GM21526 (cell line): ENCODE results near the gene LTB4R.

ENCODE experiments used
- ATAC-seq: cut with Tn5 transposase; IDR thresholded peaks from one replicate; pipeline ENCODE4 v1.9.1; 2021; ENCODE audit warnings: moderate library complexity; ENCODE audit not compliant: unreplicated experiment, low FRiP score

The LTB4R gene

DNA sequence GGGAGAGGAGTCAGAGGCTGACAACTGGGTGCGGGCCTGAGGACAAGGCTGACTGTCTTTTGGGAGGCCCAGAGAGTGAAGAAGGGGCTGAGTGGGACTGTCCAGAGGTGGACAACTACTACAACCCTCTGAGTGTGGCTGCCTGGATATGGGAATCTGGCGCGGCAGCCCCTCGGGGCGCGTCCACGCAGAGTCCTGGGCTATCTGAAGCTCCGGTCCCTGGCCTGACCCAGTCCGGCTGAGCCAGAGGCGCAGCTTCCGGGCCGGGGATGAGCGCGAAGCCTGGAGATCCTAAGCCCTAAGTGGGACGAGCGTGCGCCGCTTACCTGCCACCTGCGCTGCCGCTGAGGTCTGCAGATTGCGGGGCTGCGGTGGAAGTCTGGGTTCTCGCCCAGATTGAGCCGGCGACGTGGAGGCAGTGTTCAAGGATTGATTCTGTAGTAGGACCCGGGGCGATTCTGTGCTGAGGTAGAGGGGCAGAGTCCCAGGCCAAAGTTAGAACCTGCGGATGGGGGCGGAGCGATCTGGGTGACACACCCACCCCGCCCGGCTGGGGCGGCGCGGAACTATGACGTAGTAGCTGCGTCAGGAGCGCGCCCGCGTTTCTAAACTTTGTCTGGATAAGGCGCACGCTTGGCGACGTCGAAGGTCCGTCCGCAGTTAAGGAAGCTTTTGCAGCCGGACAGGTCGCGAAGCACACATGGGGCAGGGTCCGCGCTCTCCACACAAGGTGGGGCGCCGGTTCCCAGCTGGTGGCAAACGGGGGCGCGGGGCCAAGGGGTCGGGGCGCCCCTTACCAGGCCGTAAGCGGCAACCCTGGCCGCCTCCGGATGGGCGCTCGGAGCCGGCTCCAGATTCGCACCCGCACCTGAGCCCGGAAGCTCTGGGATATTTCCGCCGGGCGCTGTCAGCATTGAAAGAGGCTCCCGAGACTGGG lies 11.8 kb upstream of the LTB4R start, which contains the start of the genes DHRS1 and NOP9:
Gene DHRS1, minus strand, starts transcription at position 526 of the 937 bp plus-strand sequence. CDS start 674 bp downstream, outside the sequence.
Gene NOP9, plus strand, starts transcription at position 596 of the 937 bp plus-strand sequence. Its CDS starts 105 bp downstream, at position 701.
- ATAC-seq, result peak; percentile 59

GRCh38 chr14:24300326-24300980 lies 10.8 kb upstream of the LTB4R start:
- ATAC-seq, result no peak

DNA sequence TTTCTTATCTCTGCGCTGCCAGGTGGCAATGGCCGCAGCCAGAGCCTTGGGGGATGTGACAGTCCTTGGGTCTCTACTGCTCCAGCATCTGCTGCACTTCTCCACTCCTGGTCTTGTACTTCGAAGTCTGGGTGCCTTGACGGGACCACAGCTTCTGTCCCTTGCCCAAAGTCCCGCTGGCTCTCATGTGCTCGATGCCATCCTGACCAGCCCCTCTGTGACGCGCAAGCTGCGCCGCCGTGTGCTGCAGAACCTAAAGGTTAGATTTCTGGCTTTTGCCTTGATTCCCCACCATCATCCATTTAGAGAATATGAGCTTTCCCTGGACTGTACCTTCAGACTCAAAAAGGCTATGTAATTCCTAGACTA lies 7.3 kb upstream of the LTB4R start:
- no peak for ATAC-seq

GRCh38 chr14:24307156-24307574 lies 4.1 kb upstream of the LTB4R start:
- ATAC-seq, result no peak

GRCh38 chr14:24307575-24308341 lies 3.5 kb upstream of the LTB4R start, which contains the start of gene CIDEB:
Gene CIDEB (minus strand): TSS chr14:24307977. CDS start chr14:24307858, 119 bp downstream.
- ATAC-seq, result no peak

DNA sequence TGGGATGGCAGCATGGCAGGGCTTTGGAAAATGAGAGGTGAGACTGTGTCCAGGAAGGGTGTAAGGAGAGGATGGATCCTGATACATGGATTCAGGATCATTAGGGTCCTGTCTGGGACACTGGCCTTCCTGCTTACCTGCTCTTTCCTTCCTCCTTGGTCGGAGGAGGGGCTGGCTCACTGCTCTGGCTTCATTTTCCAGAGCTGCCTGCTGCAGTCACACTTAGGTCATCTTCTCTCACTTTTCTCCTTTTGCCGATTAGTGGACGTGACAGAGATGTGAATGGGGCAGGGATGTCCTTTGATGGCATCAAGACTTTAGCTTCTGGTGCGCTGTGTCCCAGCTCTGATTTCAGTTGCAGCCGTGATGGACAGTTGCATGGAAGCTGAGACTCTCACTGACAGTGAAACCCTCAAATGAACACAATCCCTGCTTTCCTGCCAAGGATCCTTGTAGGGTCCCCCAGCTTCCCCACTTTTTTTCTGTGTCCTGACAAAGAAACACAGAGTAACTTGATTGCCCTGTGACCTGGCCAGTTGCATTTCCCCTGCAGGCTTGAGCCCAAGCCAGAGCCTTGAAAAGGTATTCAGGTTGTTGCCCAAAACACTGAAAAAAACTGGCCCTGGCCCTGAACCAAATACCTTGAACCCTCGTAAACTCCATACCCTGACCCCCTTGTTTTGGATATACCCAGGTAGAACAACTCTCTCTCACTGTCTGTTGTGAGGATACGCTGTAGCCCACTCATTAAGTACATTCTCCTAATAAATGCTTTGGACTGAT lies 2.8 kb upstream of the LTB4R start:
- ATAC-seq, result no peak

- ATAC-seq, result no peak
Measured at GRCh38 chr14:24309538-24310264, 1.6 kb upstream of the LTB4R start, which contains the start of gene LTB4R2. Gene LTB4R2 (plus strand): TSS chr14:24310140. CDS start chr14:24310665, 525 bp downstream.

GRCh38 chr14:24310265-24310645 lies 1.0 kb upstream of the LTB4R start:
- ATAC-seq, result no peak

GRCh38 chr14:24311837-24312615 lies 724 bp downstream of the LTB4R start:
- no peak for ATAC-seq

DNA sequence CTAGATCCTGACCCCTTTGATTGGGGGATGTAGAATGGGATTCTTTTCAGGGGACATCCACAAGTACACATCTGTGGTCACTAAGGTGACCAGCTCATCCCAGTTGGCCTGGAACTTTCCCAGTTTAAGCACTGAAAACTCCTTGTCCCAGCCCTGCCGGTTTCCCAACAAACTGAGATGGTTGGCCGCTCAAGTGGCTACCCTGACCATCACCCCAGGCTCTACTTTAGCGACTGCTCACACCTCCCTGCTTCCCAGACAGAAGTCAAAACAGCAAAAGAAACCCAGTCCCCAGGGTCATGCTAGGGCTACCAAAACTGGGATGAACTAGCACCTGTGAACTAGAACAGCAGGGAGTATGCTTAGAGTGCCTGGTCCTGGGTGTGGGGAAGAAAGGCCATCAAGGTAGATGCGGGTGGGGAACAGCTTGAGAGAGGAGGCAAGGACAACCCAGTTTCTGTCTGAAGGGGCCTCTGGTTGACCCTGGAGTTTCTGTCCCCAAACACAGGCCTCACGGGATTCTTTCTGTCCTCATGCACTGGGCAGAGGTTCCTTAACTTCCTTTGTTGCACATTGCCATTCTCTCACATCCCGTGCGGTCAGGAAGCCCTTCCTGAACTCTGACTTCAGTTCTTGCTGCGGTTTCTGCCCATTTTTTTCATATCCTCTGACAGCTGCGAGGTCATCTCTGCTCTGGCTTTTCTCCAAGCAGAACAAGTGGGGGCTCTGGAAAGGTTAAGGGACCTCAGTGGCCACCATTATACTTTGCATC lies 1.6 kb downstream of the LTB4R start:
- ATAC-seq, result no peak

DNA sequence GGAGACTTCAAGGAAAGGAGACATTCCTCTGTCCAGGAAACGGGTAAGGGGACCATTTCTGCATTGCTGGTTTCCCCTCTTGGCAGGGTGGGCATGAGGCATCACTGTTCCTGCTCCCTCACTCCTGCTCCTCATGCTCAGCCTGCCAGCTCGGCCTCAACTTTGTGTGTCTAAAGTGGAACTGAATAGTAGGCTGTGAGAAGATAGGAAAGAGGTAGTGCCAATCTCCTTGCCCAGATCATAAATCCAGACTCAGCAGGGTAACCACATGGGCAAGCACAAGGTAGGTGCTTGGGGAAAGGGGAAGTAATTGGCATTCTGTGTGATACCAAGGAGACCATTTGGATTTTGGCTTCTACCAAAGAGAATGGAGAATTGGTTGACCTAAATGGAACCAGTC lies 2.6 kb downstream of the LTB4R start:
- no peak for ATAC-seq

DNA sequence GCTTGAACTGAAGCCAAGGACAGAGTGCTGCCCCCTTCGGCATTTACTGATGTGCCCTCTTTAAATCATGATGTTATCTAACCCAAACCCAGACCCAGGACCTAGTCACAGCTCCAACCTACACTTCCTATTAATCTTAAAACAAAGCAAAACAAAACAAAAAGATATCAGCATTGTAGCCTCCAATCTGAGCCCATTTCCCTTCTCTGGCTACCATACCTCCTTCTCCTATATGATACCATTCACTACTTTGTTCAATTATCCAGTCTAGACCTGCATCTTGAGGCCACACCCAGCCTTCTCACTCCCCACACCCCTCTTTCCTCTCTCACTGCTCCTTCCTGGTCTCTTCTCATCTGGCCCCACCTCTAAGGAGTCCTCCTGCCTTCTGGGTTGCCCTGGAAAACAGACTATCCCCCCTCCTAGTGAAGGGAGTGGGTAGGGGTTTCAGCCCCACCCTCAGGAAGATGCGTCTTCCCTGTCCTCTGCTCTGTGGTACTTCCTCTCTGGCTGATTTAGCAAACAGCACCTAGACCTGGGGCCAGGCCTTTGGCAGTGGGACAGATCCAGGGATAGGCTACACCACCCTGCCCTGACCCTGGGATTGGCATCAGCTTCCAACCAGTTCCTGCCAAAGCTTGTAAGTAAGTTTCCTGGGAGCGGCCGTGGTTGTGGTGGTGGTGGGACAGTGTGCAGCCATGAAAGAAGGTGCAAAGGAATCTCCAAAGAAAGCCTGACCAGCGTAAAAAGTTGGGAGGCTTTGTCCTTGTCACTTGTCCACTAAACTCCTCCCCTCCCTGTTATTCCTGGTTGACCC lies 3.3 kb downstream of the LTB4R start:
- ATAC-seq, result no peak

DNA sequence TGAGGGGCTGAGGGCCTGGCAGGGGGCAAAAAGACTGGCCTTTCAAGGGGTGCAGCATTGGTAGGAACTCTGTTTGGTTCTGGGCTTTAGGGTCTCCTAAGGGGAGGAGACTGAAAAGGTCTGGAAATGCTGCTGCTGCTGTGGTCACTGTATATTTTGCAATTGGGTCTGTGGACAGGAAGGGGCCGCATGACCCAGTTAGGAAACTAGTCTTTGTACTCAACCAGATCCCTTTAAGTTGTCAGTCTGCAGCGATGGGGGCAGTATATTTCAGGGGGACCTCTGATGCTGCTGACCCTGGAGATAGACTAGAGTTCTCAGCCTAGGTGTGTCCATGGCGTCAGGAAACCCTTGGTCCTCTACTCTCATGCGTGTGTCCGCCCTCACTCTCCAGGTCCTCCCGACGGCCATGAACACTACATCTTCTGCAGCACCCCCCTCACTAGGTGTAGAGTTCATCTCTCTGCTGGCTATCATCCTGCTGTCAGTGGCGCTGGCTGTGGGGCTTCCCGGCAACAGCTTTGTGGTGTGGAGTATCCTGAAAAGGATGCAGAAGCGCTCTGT lies 4.0 kb downstream of the LTB4R start:
- ATAC-seq, result no peak

GRCh38 chr14:24315807-24316596 lies 4.7 kb downstream of the LTB4R start:
- no peak for ATAC-seq

- no peak for ATAC-seq
Measured at GRCh38 chr14:24316597-24316950, 5.3 kb downstream of the LTB4R start.
